NCI-H748 treated with DMSO at 0.1 percent for 48 hours (cell line): Measurements from ENCODE around the gene SH2D6.
"Not testable (repeated sequence)": the region's sequence is repeated elsewhere in the genome, so short reads cannot be mapped to it uniquely, and the experiment has no call there.

Experiments used
- DNase-seq: peaks from one replicate; lab custom pipeline; 2025; lab: John Stamatoyannopoulos, UW

SH2D6 gene

GRCh38 chr2:85418132-85419008 lies at the start of gene SH2D6:
SH2D6 (plus strand) TSS chr2:85418714; CDS start chr2:85429466, 10,752 bp downstream.
- peak; percentile 47 for DNase-seq

DNA sequence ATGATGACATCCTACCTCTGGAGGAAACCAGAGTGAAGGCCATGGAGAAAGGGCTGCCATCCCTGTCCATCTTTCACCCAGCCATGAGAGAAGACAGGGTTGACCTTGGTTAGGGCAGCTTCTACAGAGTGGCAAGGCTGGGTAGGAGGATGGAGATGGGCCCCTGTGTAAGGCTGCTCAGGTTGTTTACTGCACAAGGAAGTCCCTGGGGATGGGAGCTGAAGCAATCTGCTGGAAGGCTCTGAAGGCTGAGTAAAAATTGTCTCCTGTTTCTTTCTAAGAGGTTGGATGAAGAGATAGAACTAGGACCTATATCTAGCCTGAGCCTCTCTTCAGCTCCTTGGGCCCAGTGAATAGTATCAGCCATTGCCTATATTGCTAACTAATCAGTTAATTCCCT lies 49.6 kb upstream of the SH2D6 start:
- DNase-seq = no peak

GRCh38 chr2:85369500-85369899 lies 49.0 kb upstream of the SH2D6 start:
- DNase-seq = no peak

- no peak for DNase-seq
Measured at GRCh38 chr2:85371045-85371444, 47.5 kb upstream of the SH2D6 start.

DNA sequence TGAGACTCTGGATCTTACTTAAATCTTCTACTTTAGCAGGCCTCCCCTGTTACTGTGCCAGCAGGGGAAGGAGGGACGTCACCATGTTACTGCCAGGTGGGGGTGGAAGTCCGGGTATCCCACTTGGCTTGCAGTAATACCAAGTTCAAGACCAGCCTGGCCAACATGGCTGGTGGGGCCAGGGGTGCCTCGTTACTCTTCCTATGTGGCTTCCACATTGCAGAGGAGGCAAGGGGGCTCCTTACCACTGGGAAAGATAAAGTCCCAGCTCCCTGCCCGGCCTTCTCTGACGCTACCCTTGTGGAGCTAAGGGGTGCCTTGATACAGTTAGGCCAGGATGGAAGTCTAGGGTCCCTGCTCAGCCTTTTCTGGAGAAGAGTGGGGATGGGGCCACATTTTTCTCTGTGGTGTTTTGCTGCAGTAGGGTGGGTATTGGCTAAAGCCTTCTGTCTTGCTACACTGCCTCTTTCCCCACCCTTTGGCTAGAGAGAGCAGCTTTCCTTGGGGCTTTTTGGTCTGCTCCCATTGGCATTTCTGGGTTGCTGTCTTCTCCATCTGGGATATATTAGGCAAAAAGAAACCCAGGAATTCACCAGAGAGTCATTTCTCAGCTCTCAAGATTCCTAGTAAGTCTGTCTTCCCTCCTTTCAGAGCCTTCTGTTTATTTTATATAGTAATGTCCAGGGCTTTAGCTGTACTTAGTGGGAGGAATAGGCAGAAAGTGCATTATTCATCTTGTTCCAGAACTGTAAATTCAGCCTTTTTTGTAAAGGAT lies 42.0 kb upstream of the SH2D6 start:
- DNase-seq = no peak

DNA sequence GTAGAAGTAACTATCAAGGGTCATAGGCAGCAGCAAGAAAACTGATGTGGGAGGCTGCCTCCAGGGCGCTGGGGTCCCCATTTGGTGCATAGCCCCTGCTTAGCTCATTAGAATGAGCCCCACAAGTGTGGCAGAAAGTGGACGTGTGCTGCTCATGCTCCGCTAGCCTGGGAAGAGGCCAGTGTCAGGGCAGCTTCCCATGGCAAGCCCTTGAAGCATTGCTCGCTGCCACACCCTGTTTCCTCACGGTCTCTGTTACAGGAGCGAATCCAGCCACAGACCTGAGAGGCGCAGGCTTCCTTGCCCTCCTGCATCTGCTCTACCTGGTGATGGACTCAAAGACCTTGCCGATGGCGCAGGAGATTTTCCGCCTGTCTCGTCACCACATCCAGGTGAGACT lies 41.4 kb upstream of the SH2D6 start:
- no peak for DNase-seq

DNA sequence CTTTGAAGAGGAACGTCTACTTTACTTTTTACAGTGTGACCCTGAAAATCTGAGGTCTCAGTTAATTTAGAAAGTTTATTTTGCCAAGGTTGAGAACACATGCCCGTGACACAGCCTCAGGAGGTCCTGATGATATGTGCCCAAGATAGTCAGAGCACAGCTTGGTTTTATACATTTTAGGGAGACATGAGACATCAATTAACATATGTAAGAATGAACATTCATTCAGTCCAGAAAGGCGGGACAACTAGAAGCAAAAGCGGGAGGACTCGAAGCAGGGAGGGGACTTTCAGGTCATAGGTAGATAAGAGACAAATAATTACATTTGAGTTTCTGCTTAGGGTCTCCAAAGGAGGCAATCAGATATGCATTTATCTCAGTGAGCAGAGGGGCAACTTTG lies 40.3 kb upstream of the SH2D6 start:
- no peak for DNase-seq

- no peak for DNase-seq
Measured at GRCh38 chr2:85380048-85380447, 38.5 kb upstream of the SH2D6 start.

DNA sequence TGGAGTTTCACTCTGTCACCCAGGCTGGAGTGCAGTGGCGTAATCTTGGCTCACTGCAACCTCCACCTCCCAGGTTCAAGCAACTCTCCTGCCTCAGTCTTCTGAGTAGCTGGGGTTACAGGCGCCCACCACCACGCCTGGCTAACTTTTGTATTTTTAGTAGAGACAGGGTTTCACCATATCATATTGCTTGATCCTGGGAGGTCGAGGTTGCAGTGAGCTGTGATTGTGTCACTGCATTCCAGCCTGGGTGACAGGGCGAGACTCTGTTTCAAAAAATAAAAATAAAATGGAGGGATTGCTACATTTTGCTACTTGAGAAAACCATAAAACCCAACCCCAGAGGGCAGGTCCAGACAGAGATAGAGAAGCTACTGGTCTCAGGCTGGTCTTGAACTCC lies 35.4 kb upstream of the SH2D6 start:
- not testable (repeated sequence) for DNase-seq

- DNase-seq = no peak
Measured at GRCh38 chr2:85383850-85384249, 34.7 kb upstream of the SH2D6 start.

DNA sequence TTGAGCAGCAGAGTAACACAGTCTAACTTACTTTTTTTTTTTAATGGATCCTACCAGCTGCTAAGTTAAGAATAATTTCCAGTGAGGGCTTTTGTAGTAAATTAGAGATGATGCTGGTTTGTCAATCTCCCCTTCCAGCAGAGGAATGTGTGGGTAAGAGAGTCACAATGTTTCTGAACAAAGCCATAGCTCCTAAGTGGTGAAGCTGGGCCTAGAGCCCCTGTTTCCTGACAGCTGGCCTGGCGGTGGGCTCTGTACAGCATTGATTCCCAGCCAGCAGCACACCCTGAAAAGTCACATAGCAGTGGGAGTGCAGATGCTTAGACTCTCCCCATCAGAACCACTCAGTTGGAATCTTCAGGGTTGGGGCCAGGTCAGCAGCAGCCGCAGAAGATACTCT lies 32.8 kb upstream of the SH2D6 start:
- DNase-seq = no peak

DNA sequence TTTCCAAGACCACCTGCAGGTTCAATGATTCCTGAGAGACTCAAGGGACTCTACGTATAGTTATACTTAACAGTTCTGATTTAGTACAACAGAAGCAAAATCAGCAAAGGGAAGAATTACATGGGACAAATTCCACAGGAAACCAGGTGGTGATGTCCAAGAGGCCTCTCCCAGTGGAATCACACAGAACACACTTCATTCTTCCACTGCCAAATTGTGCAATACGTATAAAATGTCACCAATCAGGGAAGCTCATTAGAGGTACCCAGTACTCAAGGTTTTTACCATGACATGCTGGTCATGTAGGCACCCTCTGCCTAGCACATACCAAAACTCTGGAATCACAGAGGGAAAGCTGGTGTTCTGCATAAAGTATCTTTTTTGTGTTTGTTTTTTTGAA lies 30.8 kb upstream of the SH2D6 start:
- no peak for DNase-seq

DNA sequence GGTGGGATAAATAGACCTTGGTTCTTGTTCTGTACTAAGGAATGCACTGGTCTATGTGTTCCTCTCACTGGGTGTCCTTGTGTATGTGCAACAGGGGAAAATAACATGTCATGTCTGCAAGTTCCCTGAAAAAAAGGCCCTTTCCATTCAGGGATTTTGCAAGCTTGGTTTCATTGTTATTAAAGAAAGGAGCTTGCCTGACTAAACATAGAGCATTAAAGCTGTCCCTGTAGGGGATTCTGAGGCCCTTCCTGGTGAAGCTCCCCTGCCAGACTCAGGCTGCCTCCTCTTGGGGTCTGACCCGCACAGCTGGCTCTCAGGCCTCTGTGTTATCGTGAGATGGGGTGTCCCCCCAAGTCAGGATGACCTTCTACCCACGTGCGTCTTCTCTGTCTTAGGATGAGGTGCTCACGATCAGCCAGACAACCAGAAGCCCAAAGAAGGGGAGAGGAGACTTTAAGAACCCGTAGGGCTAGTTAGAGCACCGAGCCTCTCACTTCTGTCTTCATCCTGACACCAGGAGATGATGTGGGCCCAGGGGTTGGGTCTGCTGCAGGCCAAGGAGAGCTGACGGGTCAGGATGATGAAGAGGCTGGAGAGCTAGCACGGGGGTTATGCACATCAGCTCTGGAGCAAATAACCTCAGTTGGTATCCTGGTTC lies 29.5 kb upstream of the SH2D6 start:
- DNase-seq = no peak

DNA sequence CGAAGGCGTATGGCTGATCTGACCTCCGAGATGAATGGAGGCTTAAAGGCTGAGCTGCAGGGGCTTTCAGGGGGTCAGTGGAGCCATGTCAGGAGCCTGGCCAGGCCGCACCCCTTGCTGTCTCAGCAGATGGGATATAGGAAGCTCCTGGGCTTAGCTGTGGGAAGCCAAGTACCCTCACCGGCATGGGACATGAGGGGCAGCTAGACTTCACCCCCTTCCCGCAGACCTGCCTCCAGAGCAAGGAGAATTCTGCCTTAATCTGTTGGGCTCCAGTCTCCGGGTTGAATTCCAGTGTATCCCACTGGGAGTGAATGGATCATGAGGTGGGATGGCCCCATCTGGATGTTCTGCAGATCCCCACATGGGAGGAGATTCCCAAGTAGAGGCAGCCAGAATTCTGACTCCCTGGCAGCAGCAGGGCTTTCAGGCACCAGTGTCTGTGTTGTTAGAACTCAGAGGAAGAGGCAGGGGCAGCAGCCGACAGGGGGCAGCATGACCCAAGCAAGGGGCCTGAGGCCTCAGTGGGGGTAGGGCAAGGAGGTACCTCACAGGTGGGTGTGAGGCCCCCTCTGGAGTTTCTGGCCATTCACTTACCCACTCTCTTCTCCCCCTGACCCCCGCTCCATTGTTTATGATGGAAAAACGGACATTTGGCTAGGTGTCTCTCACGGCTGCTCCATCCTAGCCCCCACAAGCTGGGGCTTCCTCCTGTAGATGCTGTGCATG lies 27.4 kb upstream of the SH2D6 start:
- DNase-seq = no peak

GRCh38 chr2:85393836-85394235 lies 24.7 kb upstream of the SH2D6 start:
- no peak for DNase-seq

GRCh38 chr2:85394261-85394681 lies 24.2 kb upstream of the SH2D6 start:
- no peak for DNase-seq

DNA sequence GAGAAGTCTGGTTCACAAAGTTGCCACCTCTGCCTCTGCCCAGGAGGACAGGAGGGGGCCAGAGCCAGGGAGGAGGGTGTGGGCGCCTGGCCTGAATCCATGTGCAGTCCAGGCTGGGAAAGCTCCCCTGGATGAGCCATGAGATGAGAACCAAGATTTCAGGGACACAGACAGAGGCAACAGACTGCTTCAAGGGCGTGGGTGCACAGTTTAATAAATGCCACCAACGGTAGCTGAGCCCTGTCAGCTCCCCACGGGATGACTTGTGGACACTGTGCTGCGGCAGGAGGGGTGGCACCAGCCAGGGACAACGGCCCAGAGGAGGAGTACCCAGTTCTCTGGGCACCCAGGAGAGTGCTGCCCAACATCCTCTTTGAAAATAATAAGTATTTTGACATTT lies 23.5 kb upstream of the SH2D6 start:
- no peak for DNase-seq

DNA sequence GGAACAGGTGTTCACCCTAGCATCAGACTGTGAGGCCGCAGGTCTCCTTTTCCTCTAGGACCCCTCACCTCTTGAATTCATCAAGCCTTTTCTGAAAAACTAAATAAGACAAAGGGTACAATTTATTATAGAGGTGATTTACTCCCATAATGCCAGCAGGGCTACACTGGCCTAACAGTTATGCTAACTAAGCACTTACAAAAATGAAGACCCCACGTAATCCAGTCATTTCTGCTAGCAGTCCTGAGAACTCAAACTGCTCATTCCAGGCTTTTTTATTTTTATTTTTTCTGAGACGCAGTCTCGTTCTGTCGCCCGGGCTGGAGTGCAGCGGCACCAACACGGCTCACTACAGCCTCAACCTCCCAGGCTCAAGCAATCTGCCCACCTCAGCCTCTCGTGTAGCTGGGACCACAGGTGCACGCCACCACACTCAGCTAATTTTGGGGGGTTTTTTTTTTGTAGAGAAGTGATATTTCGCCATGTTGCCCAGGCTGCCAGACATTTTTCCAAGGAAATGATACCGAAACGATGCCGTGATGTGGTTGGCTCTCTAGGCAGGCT lies 22.5 kb upstream of the SH2D6 start:
- DNase-seq = no peak

- DNase-seq = no peak
Measured at GRCh38 chr2:85396531-85397470, 21.7 kb upstream of the SH2D6 start.

DNA sequence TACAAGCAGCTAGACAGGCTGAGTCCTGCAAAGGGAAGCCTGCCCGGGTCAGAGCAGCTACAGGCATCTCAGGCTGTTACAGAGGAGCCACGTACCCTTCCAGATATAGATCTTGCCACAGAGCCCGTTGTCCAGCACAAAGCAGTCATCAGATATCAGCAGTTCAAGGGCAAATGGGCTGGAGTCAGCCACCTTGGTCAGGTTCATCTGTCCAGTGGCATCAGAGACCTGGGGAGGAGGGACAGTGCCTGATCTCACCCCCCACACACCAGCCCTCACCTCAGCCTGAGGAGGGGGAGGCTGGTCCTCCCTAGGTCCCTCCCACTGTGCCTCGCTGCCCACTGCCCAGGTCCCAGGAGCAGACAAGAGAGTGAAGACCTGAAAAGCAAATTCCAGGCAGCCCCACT lies 20.6 kb upstream of the SH2D6 start:
- DNase-seq = no peak
